Vagina (tissue), 2 donors: ENCODE measurements around the gene RDH12.

Source experiments
- CTCF ChIP-seq, 3 experiments: fragments of 450-650 bp in 2 of 3; fragments of 200-600 bp in 1 of 3; sonication (generic) in 1 of 3; IDR thresholded peaks; one replicate each; pipeline ENCODE4 v1.5.1; 2017 to 2019; ENCODE audit warnings: antibody characterized with exemption in 3 of 3, mild to moderate bottlenecking in 2 of 3, moderate library complexity in 2 of 3
- POLR2A ChIP-seq, 2 donors: fragments of 450-650 bp; IDR thresholded peaks; one replicate each; pipeline ENCODE4 v1.6.1; 2017; ENCODE audit warnings: antibody characterized with exemption in 2 of 2, mild to moderate bottlenecking in 2 of 2, moderate library complexity in 2 of 2
- POLR2AphosphoS5 ChIP-seq, 2 donors: sonication (generic); formaldehyde crosslinking; IDR thresholded peaks; one replicate each; pipeline ENCODE4 v1.9.0; 2017; ENCODE audit warnings: antibody characterized with exemption in 2 of 2, mild to moderate bottlenecking in 2 of 2, low read depth in 1 of 2; ENCODE audit not compliant: insufficient read depth in 1 of 2

DNA sequence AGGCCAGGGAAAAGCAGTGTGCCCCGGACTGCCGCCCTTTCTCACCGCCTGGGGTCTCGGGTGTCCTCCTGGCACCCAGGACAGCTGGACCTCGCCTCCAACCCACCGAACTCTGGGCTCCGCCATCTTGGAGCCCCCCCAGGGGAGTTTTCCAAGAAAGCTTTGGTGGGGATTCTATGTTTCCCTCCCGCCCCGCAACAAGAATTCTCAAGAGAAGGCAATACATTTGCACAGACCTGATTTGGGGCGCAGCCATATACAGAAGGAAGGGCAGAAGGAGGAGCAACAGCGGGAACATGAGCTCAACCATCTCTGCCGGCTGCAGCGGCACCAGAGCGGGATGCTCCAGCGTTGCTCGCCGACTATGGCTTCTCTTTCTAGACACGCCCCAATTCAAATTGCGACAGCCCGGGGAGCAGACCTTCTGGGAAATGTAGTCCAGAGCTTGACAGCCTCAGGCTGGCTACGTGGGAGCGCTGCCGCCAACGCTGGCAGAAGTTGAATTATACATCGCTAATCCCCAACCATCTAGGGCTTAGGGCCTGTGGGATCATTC is 6.2 kb upstream of the RDH12 start, which contains the start of gene RDH11:
- TF ChIP-seq CTCF (IDR thresholded peaks at IDR 0.05) (no peak), POLR2A (IDR thresholded peaks at IDR 0.05) (peak in 1 of 2 donors; percentile 79), POLR2AphosphoS5 (IDR thresholded peaks at IDR 0.05; ENCODE audit: insufficient read depth in 1 of 2, low read depth in 1 of 2) (peak; percentile 81 to 97)
